H1 (cell line): ENCODE data around the gene TARS2. TPM values are rescaled to one million over a fixed set of nuclear protein-coding genes. Genes with fewer than 3 reads are reported as not detected.

Experiments
- BCL11A ChIP-seq, 2 experiments: IDR thresholded peaks; one replicate each; pipeline ENCODE4 v1.6.1; 2011; ENCODE audit warnings: low read depth in 2 of 2, low read length in 2 of 2, mild to moderate bottlenecking in 2 of 2
- EZH2 ChIP-seq: fragments of 200-600 bp; sonication (generic); IDR thresholded peaks from 2 replicates; pipeline ENCODE4 v1.7.1; 2012; ENCODE audit warnings: low read depth, mild to moderate bottlenecking, moderate library complexity, low read length, inconsistent platforms; ENCODE audit not compliant: severe bottlenecking
- polyA plus RNA-seq, 7 experiments: library from polyadenylated mRNA; depleted of rRNA in 3 of 7; stranded (reverse) in 5 of 7; unstranded in 2 of 7; fragments of >200 nt in 5 of 7; fragments of 200-250 nt in 2 of 7; gene quantifications; 1 replicate in 5 of 7; 2 replicates in 1 of 7; 4 replicates in 1 of 7; pipeline versions ENCODE4 v1.2.1 to v1.2.3, GENCODE V29; 2011 to 2013; ENCODE audit warnings: missing spikeins in 2 of 7, mixed read lengths in 2 of 7
- total RNA-seq: library from RNA; stranded (reverse); fragmentation: NEBNext Ultra II Directional; extraction: Animal tissue kit (Norgen Biotek cat#: 25700); gene quantifications from 2 replicates; pipeline ENCODE4 v1.2.1, GENCODE V29; 2021
- TF ChIP-seq, protein P1 (sequence below): fragments of 300-600 bp; sonication (generic); IDR thresholded peaks from 2 replicates; pipeline ENCODE4 v1.7.1; 2012; ENCODE audit warnings: low read length, moderate library complexity, mild to moderate bottlenecking, inconsistent platforms; ENCODE audit not compliant: insufficient replicate concordance

Gene TARS2
- total and polyA plus RNA-seq, 2 of the 8 experiments (the other 6 are each of a cell fraction or from before 2014, with no cell fraction given): 38.9 to 39.1 TPM

DNA sequence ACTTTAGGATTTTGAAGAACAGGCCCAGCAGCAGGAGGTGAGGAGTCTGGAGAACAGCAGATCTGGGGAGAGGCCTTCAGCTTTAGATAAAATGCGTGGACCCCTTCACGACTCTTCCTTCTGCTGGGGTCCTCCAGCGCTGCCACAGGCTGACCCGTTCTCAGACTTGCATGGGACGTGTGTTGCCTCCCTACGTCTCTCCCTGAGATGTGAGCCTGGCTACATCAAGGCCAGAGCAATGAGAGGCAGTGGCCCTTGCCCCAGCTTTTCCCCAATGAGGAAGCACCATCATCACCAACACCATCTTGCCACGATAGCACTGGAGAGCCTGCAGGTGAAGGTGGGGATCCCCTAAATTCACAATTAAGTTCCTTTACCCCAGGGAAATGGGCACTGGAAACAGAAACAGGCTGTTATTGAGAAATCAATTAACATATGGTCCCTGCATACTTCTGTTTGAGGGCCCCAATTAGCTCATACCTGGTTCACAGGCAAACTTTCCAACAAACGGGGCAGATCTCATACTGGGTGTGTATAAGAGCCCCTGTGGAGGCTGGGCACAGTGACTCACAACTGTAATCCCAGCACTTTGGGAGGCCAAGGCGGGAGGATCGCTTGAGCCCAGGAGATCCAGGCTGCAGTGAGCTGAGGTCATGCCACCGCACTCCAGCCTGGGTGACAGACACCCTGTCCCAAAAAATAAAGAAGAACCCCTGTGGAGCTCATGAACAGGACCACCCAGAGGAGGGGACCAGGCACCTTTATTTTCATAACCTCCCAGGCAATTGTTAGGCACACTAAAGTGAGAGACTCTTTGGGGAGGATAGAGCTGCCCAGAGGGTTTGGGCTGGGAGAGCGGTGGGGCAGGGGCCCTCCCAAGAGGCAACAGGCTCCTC, 49.9 kb downstream of the TARS2 start (continued):
- TF ChIP-seq, protein P1, sequence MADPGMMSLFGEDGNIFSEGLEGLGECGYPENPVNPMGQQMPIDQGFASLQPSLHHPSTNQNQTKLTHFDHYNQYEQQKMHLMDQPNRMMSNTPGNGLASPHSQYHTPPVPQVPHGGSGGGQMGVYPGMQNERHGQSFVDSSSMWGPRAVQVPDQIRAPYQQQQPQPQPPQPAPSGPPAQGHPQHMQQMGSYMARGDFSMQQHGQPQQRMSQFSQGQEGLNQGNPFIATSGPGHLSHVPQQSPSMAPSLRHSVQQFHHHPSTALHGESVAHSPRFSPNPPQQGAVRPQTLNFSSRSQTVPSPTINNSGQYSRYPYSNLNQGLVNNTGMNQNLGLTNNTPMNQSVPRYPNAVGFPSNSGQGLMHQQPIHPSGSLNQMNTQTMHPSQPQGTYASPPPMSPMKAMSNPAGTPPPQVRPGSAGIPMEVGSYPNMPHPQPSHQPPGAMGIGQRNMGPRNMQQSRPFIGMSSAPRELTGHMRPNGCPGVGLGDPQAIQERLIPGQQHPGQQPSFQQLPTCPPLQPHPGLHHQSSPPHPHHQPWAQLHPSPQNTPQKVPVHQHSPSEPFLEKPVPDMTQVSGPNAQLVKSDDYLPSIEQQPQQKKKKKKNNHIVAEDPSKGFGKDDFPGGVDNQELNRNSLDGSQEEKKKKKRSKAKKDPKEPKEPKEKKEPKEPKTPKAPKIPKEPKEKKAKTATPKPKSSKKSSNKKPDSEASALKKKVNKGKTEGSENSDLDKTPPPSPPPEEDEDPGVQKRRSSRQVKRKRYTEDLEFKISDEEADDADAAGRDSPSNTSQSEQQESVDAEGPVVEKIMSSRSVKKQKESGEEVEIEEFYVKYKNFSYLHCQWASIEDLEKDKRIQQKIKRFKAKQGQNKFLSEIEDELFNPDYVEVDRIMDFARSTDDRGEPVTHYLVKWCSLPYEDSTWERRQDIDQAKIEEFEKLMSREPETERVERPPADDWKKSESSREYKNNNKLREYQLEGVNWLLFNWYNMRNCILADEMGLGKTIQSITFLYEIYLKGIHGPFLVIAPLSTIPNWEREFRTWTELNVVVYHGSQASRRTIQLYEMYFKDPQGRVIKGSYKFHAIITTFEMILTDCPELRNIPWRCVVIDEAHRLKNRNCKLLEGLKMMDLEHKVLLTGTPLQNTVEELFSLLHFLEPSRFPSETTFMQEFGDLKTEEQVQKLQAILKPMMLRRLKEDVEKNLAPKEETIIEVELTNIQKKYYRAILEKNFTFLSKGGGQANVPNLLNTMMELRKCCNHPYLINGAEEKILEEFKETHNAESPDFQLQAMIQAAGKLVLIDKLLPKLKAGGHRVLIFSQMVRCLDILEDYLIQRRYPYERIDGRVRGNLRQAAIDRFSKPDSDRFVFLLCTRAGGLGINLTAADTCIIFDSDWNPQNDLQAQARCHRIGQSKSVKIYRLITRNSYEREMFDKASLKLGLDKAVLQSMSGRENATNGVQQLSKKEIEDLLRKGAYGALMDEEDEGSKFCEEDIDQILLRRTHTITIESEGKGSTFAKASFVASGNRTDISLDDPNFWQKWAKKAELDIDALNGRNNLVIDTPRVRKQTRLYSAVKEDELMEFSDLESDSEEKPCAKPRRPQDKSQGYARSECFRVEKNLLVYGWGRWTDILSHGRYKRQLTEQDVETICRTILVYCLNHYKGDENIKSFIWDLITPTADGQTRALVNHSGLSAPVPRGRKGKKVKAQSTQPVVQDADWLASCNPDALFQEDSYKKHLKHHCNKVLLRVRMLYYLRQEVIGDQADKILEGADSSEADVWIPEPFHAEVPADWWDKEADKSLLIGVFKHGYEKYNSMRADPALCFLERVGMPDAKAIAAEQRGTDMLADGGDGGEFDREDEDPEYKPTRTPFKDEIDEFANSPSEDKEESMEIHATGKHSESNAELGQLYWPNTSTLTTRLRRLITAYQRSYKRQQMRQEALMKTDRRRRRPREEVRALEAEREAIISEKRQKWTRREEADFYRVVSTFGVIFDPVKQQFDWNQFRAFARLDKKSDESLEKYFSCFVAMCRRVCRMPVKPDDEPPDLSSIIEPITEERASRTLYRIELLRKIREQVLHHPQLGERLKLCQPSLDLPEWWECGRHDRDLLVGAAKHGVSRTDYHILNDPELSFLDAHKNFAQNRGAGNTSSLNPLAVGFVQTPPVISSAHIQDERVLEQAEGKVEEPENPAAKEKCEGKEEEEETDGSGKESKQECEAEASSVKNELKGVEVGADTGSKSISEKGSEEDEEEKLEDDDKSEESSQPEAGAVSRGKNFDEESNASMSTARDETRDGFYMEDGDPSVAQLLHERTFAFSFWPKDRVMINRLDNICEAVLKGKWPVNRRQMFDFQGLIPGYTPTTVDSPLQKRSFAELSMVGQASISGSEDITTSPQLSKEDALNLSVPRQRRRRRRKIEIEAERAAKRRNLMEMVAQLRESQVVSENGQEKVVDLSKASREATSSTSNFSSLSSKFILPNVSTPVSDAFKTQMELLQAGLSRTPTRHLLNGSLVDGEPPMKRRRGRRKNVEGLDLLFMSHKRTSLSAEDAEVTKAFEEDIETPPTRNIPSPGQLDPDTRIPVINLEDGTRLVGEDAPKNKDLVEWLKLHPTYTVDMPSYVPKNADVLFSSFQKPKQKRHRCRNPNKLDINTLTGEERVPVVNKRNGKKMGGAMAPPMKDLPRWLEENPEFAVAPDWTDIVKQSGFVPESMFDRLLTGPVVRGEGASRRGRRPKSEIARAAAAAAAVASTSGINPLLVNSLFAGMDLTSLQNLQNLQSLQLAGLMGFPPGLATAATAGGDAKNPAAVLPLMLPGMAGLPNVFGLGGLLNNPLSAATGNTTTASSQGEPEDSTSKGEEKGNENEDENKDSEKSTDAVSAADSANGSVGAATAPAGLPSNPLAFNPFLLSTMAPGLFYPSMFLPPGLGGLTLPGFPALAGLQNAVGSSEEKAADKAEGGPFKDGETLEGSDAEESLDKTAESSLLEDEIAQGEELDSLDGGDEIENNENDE: no peak
- no peak for TF ChIP-seq EZH2
- no peak for TF ChIP-seq BCL11A (IDR thresholded peaks at IDR 0.05; ENCODE audit: low read depth in 2 of 2, low read length in 2 of 2)
